HEK293 (cell line): ENCODE data around the gene CENPX.

Experiments
- CTCF ChIA-PET: fragments of 350-600 bp; formaldehyde crosslinking; extraction: SDS; loops from one replicate; lab custom pipeline; 2021; ENCODE audit warnings: antibody characterized with exemption; lab: Yijun Ruan, JAX
- POLR2A ChIA-PET: fragments of 300-600 bp; formaldehyde crosslinking; extraction: SDS; loops from one replicate; lab custom pipeline; 2020; ENCODE audit warnings: antibody characterized with exemption, inconsistent platforms; lab: Yijun Ruan, JAX
- H3K27ac ChIP-seq: fragments of 200-500 bp; sonication (Bioruptor generic); 2 replicates; pipeline ENCODE4 v1.5.1; 2014; ENCODE audit warnings: low read depth, low read length, control low read depth, inconsistent platforms; ENCODE audit errors: extremely low read depth
- H3K36me3 ChIP-seq, 2 experiments: fragments of 200-500 bp in 1 of 2; sonication (Bioruptor generic) in 1 of 2; 1 replicate in 1 of 2; 2 replicates in 1 of 2; pipeline ENCODE4 v1.5.1; 2014 to 2017; ENCODE audit warnings: inconsistent platforms in 2 of 2, low read length in 2 of 2; ENCODE audit not compliant: control insufficient read depth in 2 of 2, insufficient read depth in 1 of 2
- H3K4me1 ChIP-seq: fragments of 200-500 bp; sonication (Bioruptor generic); 2 replicates; pipeline ENCODE4 v1.5.1; 2014; ENCODE audit warnings: mild to moderate bottlenecking, low read length, inconsistent platforms; ENCODE audit not compliant: control insufficient read depth, insufficient read depth
- H3K4me3 ChIP-seq: 2 replicates; pipeline ENCODE4 v1.5.1; 2011; ENCODE audit warnings: low read depth, mild to moderate bottlenecking, control low read depth, low read length, moderate library complexity
- H3K9me3 ChIP-seq: fragments of 200-500 bp; sonication (Bioruptor generic); 2 replicates; pipeline ENCODE4 v1.5.1; 2014; ENCODE audit warnings: low read depth, low read length, inconsistent platforms; ENCODE audit not compliant: control insufficient read depth, insufficient read depth
- GLIS2 ChIP-seq: fragments of 450-650 bp; formaldehyde crosslinking; IDR thresholded peaks from 2 replicates; pipeline ENCODE4 v1.5.1; 2016; ENCODE audit warnings: missing biosample characterization, missing genetic modification characterization
- HIC1 ChIP-seq: fragments of 450-650 bp; formaldehyde crosslinking; IDR thresholded peaks from 2 replicates; pipeline ENCODE4 v1.5.1; 2016; ENCODE audit warnings: missing biosample characterization, missing genetic modification characterization
- HOXC10 ChIP-seq: sonication (generic); formaldehyde crosslinking; IDR thresholded peaks from 2 replicates; pipeline ENCODE4 v1.8.1; 2023; ENCODE audit warnings: mild to moderate bottlenecking, missing genetic modification reagents
- KLF17 ChIP-seq: fragments of 450-650 bp; formaldehyde crosslinking; IDR thresholded peaks from 2 replicates; pipeline ENCODE4 v1.5.1; 2016; ENCODE audit warnings: missing biosample characterization, missing genetic modification characterization
- OVOL3 ChIP-seq: fragments of 450-650 bp; formaldehyde crosslinking; IDR thresholded peaks from 2 replicates; pipeline ENCODE4 v1.5.1; 2016; ENCODE audit warnings: missing biosample characterization, missing genetic modification characterization
- SP2 ChIP-seq: fragments of 450-650 bp; formaldehyde crosslinking; IDR thresholded peaks from 2 replicates; pipeline ENCODE4 v1.5.1; 2016; ENCODE audit warnings: missing biosample characterization, missing genetic modification characterization
- SP3 ChIP-seq: fragments of 450-650 bp; formaldehyde crosslinking; IDR thresholded peaks from 2 replicates; pipeline ENCODE4 v1.5.1; 2016; ENCODE audit warnings: missing biosample characterization, missing genetic modification characterization
- ZBTB48 ChIP-seq: fragments of 450-650 bp; formaldehyde crosslinking; IDR thresholded peaks from 2 replicates; pipeline ENCODE4 v1.5.1; 2016; ENCODE audit warnings: missing biosample characterization, missing genetic modification characterization
- ZFP69B ChIP-seq: fragments of 450-650 bp; formaldehyde crosslinking; IDR thresholded peaks from 2 replicates; pipeline ENCODE4 v1.5.1; 2016; ENCODE audit warnings: missing biosample characterization, missing genetic modification characterization
- ZNF132 ChIP-seq: fragments of 450-650 bp; formaldehyde crosslinking; IDR thresholded peaks from 2 replicates; pipeline ENCODE4 v1.5.1; 2017; ENCODE audit warnings: missing biosample characterization, missing genetic modification characterization, borderline replicate concordance
- ZNF138 ChIP-seq: fragments of 450-650 bp; formaldehyde crosslinking; IDR thresholded peaks from 2 replicates; pipeline ENCODE4 v1.5.1; 2016; ENCODE audit warnings: missing biosample characterization, missing genetic modification characterization, borderline replicate concordance
- ZNF169 ChIP-seq: fragments of 450-650 bp; formaldehyde crosslinking; IDR thresholded peaks from 2 replicates; pipeline ENCODE4 v1.5.1; 2016; ENCODE audit warnings: missing biosample characterization, missing genetic modification characterization
- ZNF239 ChIP-seq: fragments of 450-650 bp; formaldehyde crosslinking; IDR thresholded peaks from 2 replicates; pipeline ENCODE4 v1.5.1; 2016; ENCODE audit warnings: missing biosample characterization, missing genetic modification characterization
- ZNF248 ChIP-seq: fragments of 450-650 bp; formaldehyde crosslinking; IDR thresholded peaks from 2 replicates; pipeline ENCODE4 v1.5.1; 2017; ENCODE audit warnings: missing biosample characterization, missing genetic modification characterization
- ZNF266 ChIP-seq: fragments of 450-650 bp; formaldehyde crosslinking; IDR thresholded peaks from 2 replicates; pipeline ENCODE4 v1.5.1; 2016; ENCODE audit warnings: missing biosample characterization, missing genetic modification characterization, low read depth
- ZNF311 ChIP-seq: fragments of 450-650 bp; formaldehyde crosslinking; IDR thresholded peaks from 2 replicates; pipeline ENCODE4 v1.5.1; 2017; ENCODE audit warnings: missing biosample characterization, missing genetic modification characterization, borderline replicate concordance
- ZNF558 ChIP-seq: fragments of 450-650 bp; formaldehyde crosslinking; IDR thresholded peaks from 2 replicates; pipeline ENCODE4 v1.5.1; 2016; ENCODE audit warnings: missing biosample characterization, missing genetic modification characterization
- ZNF560 ChIP-seq: fragments of 450-650 bp; formaldehyde crosslinking; IDR thresholded peaks from 2 replicates; pipeline ENCODE4 v1.5.1; 2017; ENCODE audit warnings: missing biosample characterization, missing genetic modification characterization, borderline replicate concordance
- ZNF600 ChIP-seq: fragments of 450-650 bp; formaldehyde crosslinking; IDR thresholded peaks from 2 replicates; pipeline ENCODE4 v1.5.1; 2016; ENCODE audit warnings: missing biosample characterization, missing genetic modification characterization
- ZNF701 ChIP-seq: fragments of 450-650 bp; formaldehyde crosslinking; IDR thresholded peaks from 2 replicates; pipeline ENCODE4 v1.5.1; 2016; ENCODE audit warnings: missing biosample characterization, missing genetic modification characterization
- ZNF830 ChIP-seq: fragments of 450-650 bp; IDR thresholded peaks from 2 replicates; pipeline ENCODE4 v1.5.0; 2018; ENCODE audit warnings: missing biosample characterization, missing genetic modification characterization, low read depth, mild to moderate bottlenecking, moderate library complexity
- ZSCAN23 ChIP-seq: fragments of 450-650 bp; formaldehyde crosslinking; IDR thresholded peaks from 2 replicates; pipeline ENCODE4 v1.5.1; 2016; ENCODE audit warnings: missing biosample characterization, missing genetic modification characterization
- TF ChIP-seq, protein P1 (sequence below): fragments of 450-650 bp; formaldehyde crosslinking; IDR thresholded peaks from 2 replicates; pipeline ENCODE4 v1.5.1; 2016; ENCODE audit warnings: missing biosample characterization, missing genetic modification characterization, borderline replicate concordance
- TF ChIP-seq, protein P2 (sequence below): fragments of 450-650 bp; formaldehyde crosslinking; optimal IDR thresholded peaks from 2 replicates; pipeline ENCODE3; 2016; ENCODE audit warnings: missing biosample characterization, mild to moderate bottlenecking, missing genetic modification characterization

The CENPX gene

DNA sequence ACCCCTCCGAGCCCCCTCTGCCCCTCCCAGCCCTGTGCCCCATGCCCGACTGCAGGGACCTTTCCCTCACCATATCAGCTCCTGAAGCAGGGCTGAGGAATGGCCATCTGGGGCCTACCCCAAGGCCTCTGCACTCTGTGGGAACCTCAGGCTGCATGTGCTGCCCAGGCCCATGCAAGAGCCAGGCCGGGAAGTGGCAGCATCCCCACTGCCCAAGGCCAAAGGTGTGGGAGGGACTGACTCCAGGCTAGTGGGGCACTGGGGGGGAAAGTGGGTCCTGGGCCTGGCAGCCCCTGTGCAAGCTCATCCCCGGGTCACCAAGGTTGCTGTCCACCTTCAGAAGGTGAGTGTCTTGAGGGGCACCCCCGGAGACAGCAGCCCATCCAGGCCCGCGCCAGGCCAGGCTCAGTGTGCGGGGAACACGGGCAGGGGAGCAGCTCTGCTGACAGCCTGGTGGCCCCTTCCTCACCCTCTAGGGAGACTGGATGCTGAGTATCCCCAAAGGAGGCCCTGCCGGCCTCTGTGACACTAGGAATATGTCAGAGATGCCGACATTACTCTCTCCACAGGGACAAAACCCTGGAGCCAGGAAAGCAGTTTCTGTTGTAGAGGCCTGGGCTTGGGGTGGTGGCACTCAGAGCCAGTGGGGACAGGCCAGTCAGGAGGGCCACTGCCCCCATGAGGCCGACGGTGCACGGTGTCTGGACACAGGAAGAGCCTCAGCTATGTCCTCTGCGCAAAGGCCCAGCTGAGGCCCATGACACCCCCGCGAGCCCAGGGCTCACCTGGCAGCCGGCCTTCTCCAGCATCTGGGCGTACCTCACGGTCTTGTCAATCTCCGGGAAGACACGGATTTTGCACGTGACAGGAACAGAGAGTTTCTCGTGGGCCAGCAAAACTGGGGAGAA is 39.7 kb upstream of the CENPX start:
- Histone ChIP-seq H3K9me3 (no peaks in the 10 kb centered on the region), H3K4me3 (no peak overlapping the region), H3K27ac (no peak overlapping the region), H3K4me1 (peaks cover 7% of the 10 kb centered on the region; the same call in 1 of the 2 replicates), H3K36me3 (peaks cover 3 to 73% of the 10 kb centered on the region in 2 experiments; a peak in 1 of 3 replicates)
- CTCF ChIA-PET, result interaction anchor here (0.8 kb wide), 1 partner anchor 32 kb away, joined by 3 read pairs; no protein-coding TSS in a partner anchor
- TF ChIP-seq ZNF311 (tag by site-specific recombination) (no peak), ZNF132 (no peak), HOXC10 (CRISPR knock-in tag) (no peak), ZNF830 (tag by site-specific recombination) (no peak), ZSCAN23 (tag by site-specific recombination) (no peak), SP3 (no peak), ZNF701 (no peak), KLF17 (no peak), ZNF169 (no peak), ZNF560 (tag by site-specific recombination) (no peak)
- TF ChIP-seq, protein P1, sequence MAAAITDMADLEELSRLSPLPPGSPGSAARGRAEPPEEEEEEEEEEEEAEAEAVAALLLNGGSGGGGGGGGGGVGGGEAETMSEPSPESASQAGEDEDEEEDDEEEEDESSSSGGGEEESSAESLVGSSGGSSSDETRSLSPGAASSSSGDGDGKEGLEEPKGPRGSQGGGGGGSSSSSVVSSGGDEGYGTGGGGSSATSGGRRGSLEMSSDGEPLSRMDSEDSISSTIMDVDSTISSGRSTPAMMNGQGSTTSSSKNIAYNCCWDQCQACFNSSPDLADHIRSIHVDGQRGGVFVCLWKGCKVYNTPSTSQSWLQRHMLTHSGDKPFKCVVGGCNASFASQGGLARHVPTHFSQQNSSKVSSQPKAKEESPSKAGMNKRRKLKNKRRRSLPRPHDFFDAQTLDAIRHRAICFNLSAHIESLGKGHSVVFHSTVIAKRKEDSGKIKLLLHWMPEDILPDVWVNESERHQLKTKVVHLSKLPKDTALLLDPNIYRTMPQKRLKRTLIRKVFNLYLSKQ (tag by site-specific recombination), result no peak
- POLR2A ChIA-PET, result interaction anchor here (0.6 to 14.2 kb wide), 7 partner anchors 10 to 92 kb away, joined by 3 to 96 read pairs (median 4); partner anchors contain the start of genes CENPX, DCXR, LRRC45 and RAC3

- TF ChIP-seq ZNF239 (tag by site-specific recombination) (no peak), OVOL3 (no peak), ZNF558 (tag by site-specific recombination) (no peak), ZNF266 (tag by site-specific recombination) (no peak), ZFP69B (peak; percentile 34; the same call in 1 of the 2 replicates), ZNF600 (tag by site-specific recombination) (peak; percentile 97), ZBTB48 (tag by site-specific recombination) (no peak), GLIS2 (tag by site-specific recombination) (peak; percentile 42), ZNF248 (tag by site-specific recombination) (no peak), ZNF138 (no peak), HIC1 (tag by site-specific recombination) (0 out of 2 replicates have a peak, but pooled peaks have one; percentile 37), SP2 (tag by site-specific recombination) (no peak)
- TF ChIP-seq, protein P2, sequence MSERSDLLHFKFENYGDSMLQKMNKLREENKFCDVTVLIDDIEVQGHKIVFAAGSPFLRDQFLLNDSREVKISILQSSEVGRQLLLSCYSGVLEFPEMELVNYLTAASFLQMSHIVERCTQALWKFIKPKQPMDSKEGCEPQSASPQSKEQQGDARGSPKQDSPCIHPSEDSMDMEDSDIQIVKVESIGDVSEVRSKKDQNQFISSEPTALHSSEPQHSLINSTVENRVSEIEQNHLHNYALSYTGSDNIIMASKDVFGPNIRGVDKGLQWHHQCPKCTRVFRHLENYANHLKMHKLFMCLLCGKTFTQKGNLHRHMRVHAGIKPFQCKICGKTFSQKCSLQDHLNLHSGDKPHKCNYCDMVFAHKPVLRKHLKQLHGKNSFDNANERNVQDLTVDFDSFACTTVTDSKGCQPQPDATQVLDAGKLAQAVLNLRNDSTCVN, result no peak
- H3K4me3 ChIP-seq, result no peak overlapping the region
- no peaks in the 10 kb centered on the region for H3K9me3 ChIP-seq
- POLR2A ChIA-PET, result interaction anchor here (0.6 to 14.2 kb wide), 13 partner anchors 8 to 93 kb away, joined by 3 to 96 read pairs (median 4); partner anchors contain the start of genes CENPX, DCXR, LRRC45 and RAC3
- peak overlapping the region; percentile 32; the same call in 1 of the 2 replicates for H3K27ac ChIP-seq
- H3K4me1 ChIP-seq, result peaks cover 7% of the 10 kb centered on the region; the same call in 1 of the 2 replicates
- H3K36me3 ChIP-seq, result peaks cover 3 to 84% of the 10 kb centered on the region in 2 experiments; a peak in 1 of 3 replicates
- CTCF ChIA-PET, result interaction anchor here (0.5 to 0.7 kb wide), 2 partner anchors 35 to 41 kb away, joined by 3 read pairs; no protein-coding TSS in a partner anchor
These were observed 38.6 kb upstream of the CENPX start for GRCh38 chr17:82061047-82061925.
